GM10266 (cell line): ENCODE measurements around the gene IRF2BP1.

Experiments
- DNase-seq: peaks from one replicate; pipeline ENCODE4 v3.0.0; 2012; ENCODE audit errors: extremely low spot score
- CTCF ChIP-seq: IDR thresholded peaks from 2 replicates; pipeline ENCODE4 v1.5.1; 2012; ENCODE audit warnings: mild to moderate bottlenecking, low read depth; ENCODE audit not compliant: control insufficient read depth, insufficient read depth; ENCODE audit errors: missing control alignments

The IRF2BP1 gene

DNA sequence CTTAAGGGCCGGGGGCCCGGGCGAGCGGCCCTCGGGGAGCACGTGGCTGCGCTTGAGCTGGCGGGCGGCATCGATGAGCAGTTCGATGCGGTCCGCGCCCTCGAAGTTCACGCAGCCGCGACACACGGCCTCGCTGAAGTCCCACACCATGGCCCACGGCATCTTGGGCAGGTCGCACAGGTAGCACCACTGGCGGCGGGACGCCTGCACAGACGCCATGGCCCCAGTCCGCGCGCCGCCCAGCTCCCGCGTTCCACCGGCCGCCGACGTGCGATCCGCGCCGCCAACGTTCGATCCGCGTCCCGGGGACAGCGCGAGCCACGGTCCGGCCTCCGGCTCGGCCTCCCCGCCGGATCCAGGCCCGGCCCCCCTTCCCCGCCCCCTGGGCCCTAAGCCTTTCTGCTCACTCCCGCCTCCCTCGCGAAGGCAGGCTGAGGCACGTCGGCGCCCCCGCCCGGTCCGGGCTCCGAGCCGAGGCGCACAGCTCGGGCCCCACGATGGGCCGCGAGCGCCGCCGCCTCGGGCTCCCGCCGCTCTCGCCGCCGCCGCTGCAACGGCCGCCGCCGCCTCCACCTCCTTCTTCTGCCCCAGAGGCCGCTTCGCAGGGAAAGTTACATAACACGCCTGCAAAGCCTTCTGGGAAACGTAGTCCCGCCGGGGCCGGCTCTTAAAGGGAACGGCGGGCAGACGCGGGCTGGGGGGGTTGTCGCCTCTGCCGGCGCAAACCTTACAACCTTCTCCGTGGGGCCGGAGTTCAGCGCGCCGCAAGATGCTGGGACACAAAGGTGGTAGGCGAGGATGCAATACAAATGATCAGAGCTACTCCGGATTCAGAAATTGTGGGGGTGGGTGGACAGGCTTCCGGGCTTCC is at the start of gene IRF2BP1:
Gene IRF2BP1 (minus strand): TSS at position 586 of the 871 bp plus-strand sequence. CDS start 367 bp downstream, at position 219.
- peak; percentile 24 for TF ChIP-seq CTCF
- DNase-seq: peak; percentile 93

DNA sequence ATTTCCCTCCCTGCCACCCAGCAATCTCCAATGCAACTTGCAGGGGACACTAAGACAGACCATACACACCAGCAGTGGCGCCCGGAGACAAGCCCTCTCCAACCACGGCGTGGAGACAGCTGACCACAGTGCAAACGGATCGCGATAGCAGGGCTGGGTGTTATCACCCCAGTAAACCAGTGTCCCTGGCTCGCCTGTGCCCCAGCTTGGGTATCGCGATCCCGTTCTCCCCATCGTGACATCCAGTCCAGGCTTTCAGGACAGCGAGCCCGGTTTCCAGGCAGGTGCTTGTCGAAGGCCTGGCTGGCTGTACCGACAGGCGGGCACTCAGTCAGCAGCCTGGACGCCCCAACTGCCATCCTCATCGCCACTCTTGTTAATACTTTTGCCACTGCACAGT is 49.3 kb upstream of the IRF2BP1 start:
- DNase-seq: no peak
- no peak for TF ChIP-seq CTCF

DNA sequence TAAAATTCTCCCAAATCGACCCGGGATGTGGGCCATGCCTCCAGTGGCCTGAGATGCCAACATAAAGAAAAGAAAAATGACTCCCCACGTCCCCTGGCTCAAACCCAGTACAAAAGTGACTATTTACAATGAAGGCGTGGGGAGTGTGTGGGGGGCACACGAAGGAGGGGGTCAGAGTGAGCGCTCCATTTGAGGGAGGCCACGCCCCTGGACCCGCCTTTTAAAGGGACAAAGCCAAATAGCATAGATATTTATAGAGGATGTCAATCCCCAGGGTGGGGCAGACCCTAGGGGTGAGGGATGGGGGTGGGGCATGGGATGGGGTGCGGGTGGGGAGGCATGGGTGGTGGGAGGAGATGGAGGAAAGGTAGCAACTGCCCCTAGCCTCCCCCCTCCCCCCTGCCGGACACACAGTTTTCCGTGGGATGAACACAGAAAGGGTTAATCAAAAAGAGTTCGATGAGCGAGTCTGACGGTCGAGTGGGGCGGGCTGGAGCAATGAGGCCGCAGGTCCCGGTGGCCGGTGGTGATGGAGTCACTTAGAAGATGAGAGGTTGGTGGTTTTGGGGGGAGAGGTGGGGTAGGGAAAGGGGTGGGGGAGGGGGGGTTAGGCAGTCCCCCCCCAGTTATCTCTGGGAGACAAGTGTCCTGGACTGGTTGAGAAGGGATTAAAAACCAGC is 48.8 kb upstream of the IRF2BP1 start:
- no peak for DNase-seq
- TF ChIP-seq CTCF: no peak

- TF ChIP-seq CTCF: no peak
- no peak for DNase-seq
Observed at GRCh38 chr19:45933759-45934158, 47.8 kb upstream of the IRF2BP1 start.

- no peak for TF ChIP-seq CTCF
- no peak for DNase-seq
Observed at GRCh38 chr19:45931055-45931454, 45.1 kb upstream of the IRF2BP1 start.

GRCh38 chr19:45929247-45929646 is 43.3 kb upstream of the IRF2BP1 start:
- no peak for DNase-seq

More at GRCh38 chr19:45929247-45929646, 43.3 kb upstream of the IRF2BP1 start:
- no peak for TF ChIP-seq CTCF
